Hepatocyte (in vitro differentiated cells): ENCODE measurements around the gene PACSIN2. TPM values are rescaled to one million over a fixed set of nuclear protein-coding genes. Genes with fewer than 3 reads are reported as not detected.

Experiments
- DNase-seq: peaks from one replicate; pipeline ENCODE4 v3.0.0-alpha.2; 2016; ENCODE audit warnings: low spot score
- H2AFZ ChIP-seq: fragments of 200-600 bp; sonication (generic); 2 replicates; pipeline ENCODE4 v1.6.0; 2016; ENCODE audit warnings: antibody characterized with exemption, mild to moderate bottlenecking
- H3K27ac ChIP-seq: fragments of 200-600 bp; sonication (generic); 2 replicates; pipeline ENCODE4 v1.5.1; 2016; ENCODE audit warnings: mild to moderate bottlenecking
- H3K27me3 ChIP-seq: fragments of 200-600 bp; sonication (generic); 2 replicates; pipeline ENCODE4 v1.6.1; 2016
- H3K36me3 ChIP-seq: fragments of 200-600 bp; sonication (generic); replicated peaks from 2 replicates; pipeline ENCODE4 v1.5.1; 2016; ENCODE audit warnings: low read depth; ENCODE audit not compliant: insufficient read depth
- H3K4me1 ChIP-seq: fragments of 200-600 bp; sonication (generic); 2 replicates; pipeline ENCODE4 v1.5.1; 2016; ENCODE audit warnings: mild to moderate bottlenecking, moderate library complexity; ENCODE audit not compliant: insufficient read depth
- H3K4me2 ChIP-seq: fragments of 200-600 bp; sonication (generic); 2 replicates; pipeline ENCODE4 v1.6.0; 2016
- H3K4me3 ChIP-seq: fragments of 200-600 bp; sonication (generic); 2 replicates; pipeline ENCODE4 v1.5.1; 2016; ENCODE audit warnings: mild to moderate bottlenecking
- H3K79me2 ChIP-seq: fragments of 200-600 bp; sonication (generic); 2 replicates; pipeline ENCODE4 v1.6.0; 2017; ENCODE audit warnings: mild to moderate bottlenecking
- H3K9me2 ChIP-seq: fragments of 200-600 bp; sonication (generic); replicated peaks from 2 replicates; pipeline ENCODE4 v1.6.0; 2017; ENCODE audit warnings: mild to moderate bottlenecking; ENCODE audit not compliant: insufficient read depth
- H3K9me3 ChIP-seq: fragments of 200-600 bp; sonication (generic); 2 replicates; pipeline ENCODE4 v1.5.1; 2016; ENCODE audit warnings: low read depth, mild to moderate bottlenecking
- H4K20me1 ChIP-seq: fragments of 200-600 bp; sonication (generic); 2 replicates; pipeline ENCODE4 v1.6.0; 2016; ENCODE audit warnings: mild to moderate bottlenecking; ENCODE audit not compliant: insufficient read depth, poor library complexity, severe bottlenecking
- CTCF ChIP-seq: fragments of 200-600 bp; sonication (generic); IDR thresholded peaks from 2 replicates; pipeline ENCODE4 v1.5.1; 2016; ENCODE audit warnings: antibody characterized with exemption, mild to moderate bottlenecking; ENCODE audit not compliant: poor library complexity
- EZH2 ChIP-seq: fragments of 200-600 bp; sonication (generic); IDR thresholded peaks from 2 replicates; pipeline ENCODE4 v1.6.1; 2016; ENCODE audit warnings: antibody characterized with exemption, mild to moderate bottlenecking, borderline replicate concordance
- EZH2phosphoT487 ChIP-seq: fragments of 200-600 bp; sonication (generic); IDR thresholded peaks from one replicate; pipeline ENCODE4 v1.6.1; 2018; ENCODE audit warnings: antibody characterized with exemption, mild to moderate bottlenecking, low read depth, moderate library complexity; ENCODE audit not compliant: unreplicated experiment, severe bottlenecking
- WGBS: methylation state at CpG from one replicate; pipeline ENCODE4 v1.1.6; 2016; ENCODE audit warnings: low lambda C conversion rate; ENCODE audit errors: missing lambda C conversion rate; 5-methylcytosine and 5-hydroxymethylcytosine counted together
- polyA plus RNA-seq: library from polyadenylated mRNA; unstranded; fragments of >200 nt; fragmentation: Nextera tagmentation; extraction: Ambion mirVana; gene quantifications from 2 replicates; pipeline ENCODE4 v1.2.1, GENCODE V29; 2016
- total RNA-seq: library from RNA; depleted of rRNA; stranded (reverse); fragments of >200 nt; gene quantifications from 2 replicates; pipeline ENCODE4 v1.2.3, GENCODE V29; 2014

PACSIN2 gene
- total and polyA plus RNA-seq, 2 experiments from 2014 or later, result 77.7 to 86.3 TPM

- Histone ChIP-seq H4K20me1 (peaks cover 67% of the 10 kb centered on the region), H3K79me2 (peaks cover 89% of the 10 kb centered on the region), H3K9me2 (no peaks in the 10 kb centered on the region), H3K4me2 (no peak overlapping the region), H3K4me3 (no peak overlapping the region), H3K36me3 (no peaks in the 10 kb centered on the region), H3K27me3 (no peaks in the 10 kb centered on the region), H2AFZ (no peak overlapping the region), H3K4me1 (peaks cover 7% of the 10 kb centered on the region), H3K9me3 (no peaks in the 10 kb centered on the region), H3K27ac (no peak overlapping the region)
- WGBS, result 94% methylated on average over 12 of the region's 12 CpGs
- no peak for DNase-seq
- no peak for TF ChIP-seq EZH2phosphoT487
- no peak for TF ChIP-seq CTCF
- no peak for TF ChIP-seq EZH2
Measured at GRCh38 chr22:42904050-42904449, 110.9 kb downstream of the PACSIN2 start.

- TF ChIP-seq EZH2phosphoT487 (no peak), EZH2 (no peak), CTCF (peak; percentile 41)
- H3K27ac ChIP-seq, result peak overlapping the region; percentile 52
- 70% methylated on average over 15 of the region's 15 CpGs for WGBS
- H3K4me1 ChIP-seq, result peaks cover 7% of the 10 kb centered on the region
- H3K9me2 ChIP-seq, result no peaks in the 10 kb centered on the region
- peaks cover 88% of the 10 kb centered on the region for H3K79me2 ChIP-seq
- H3K36me3 ChIP-seq, result no peaks in the 10 kb centered on the region
- H3K27me3 ChIP-seq, result no peaks in the 10 kb centered on the region
- no peaks in the 10 kb centered on the region for H3K9me3 ChIP-seq
- H2AFZ ChIP-seq, result no peak overlapping the region
- peak; percentile 79 for DNase-seq
- no peak overlapping the region for H3K4me3 ChIP-seq
- H3K4me2 ChIP-seq, result no peak overlapping the region
- peaks cover 69% of the 10 kb centered on the region for H4K20me1 ChIP-seq
Measured at GRCh38 chr22:42902875-42903510, 112.0 kb downstream of the PACSIN2 start.

GRCh38 chr22:42901790-42902508 lies 113.0 kb downstream of the PACSIN2 start:
- peaks cover 64% of the 10 kb centered on the region for H4K20me1 ChIP-seq
- 88% methylated on average over 14 of the region's 14 CpGs for WGBS

More at GRCh38 chr22:42901790-42902508, 113.0 kb downstream of the PACSIN2 start:
- Histone ChIP-seq H3K9me3 (no peaks in the 10 kb centered on the region), H3K4me3 (no peak overlapping the region), H3K4me2 (no peak overlapping the region), H3K4me1 (peaks cover 7% of the 10 kb centered on the region), H3K27me3 (no peaks in the 10 kb centered on the region), H3K9me2 (no peaks in the 10 kb centered on the region), H2AFZ (no peak overlapping the region), H3K79me2 (peaks cover 89% of the 10 kb centered on the region), H3K27ac (no peak overlapping the region), H3K36me3 (no peaks in the 10 kb centered on the region)
- TF ChIP-seq CTCF (no peak), EZH2phosphoT487 (no peak), EZH2 (no peak)
- DNase-seq, result no peak
